Measurements from ENCODE around the gene CRYBG3. TPM values are rescaled to one million over a fixed set of nuclear protein-coding genes. Genes with fewer than 3 reads are reported as not detected.

The CRYBG3 gene
- total and polyA plus RNA-seq, 4 experiments from 2014 or later = 0.83 to 12.3 (median 7.5) TPM

- ChIA-PET CTCF (ENCODE audit: partially characterized antibody) (interaction anchor here (0.7 to 2.0 kb wide), 13 partner anchors 18 to 207 kb away, joined by 3 to 12 read pairs (median 3); partner anchors contain the start of genes ARL6 and CRYBG3), POLR2A (ENCODE audit: partially characterized antibody) (interaction anchor here (0.6 to 1.5 kb wide), 5 partner anchors 19 to 207 kb away, joined by 3 to 12 read pairs (median 4); partner anchors contain the start of genes ARL6 and CRYBG3)
- Histone ChIP-seq H3K4me3 (ENCODE audit: low read length in 2 of 2) (peak within 1 kb of the TSS in 1 of 2 donors; percentile 54), H3K36me3 (ENCODE audit: insufficient read depth, low read length) (no peaks in the 10 kb centered on the region), H3K4me1 (ENCODE audit: insufficient read depth, low read length) (peaks cover 46% of the 10 kb centered on the region), H3K9me3 (ENCODE audit: control insufficient read depth in 1 of 2, low read length in 2 of 2) (no peaks in the 10 kb centered on the region), H3K27ac (ENCODE audit: low read depth, low read length) (peak within 1 kb of the TSS; percentile 41), H3K27me3 (ENCODE audit: insufficient read depth, low read length) (no peaks in the 10 kb centered on the region)
- Mint-ChIP-seq H3K27ac (peak within 1 kb of the TSS; percentile 91 to 96 (median 95)), H3K9me3 (no peaks in the 10 kb centered on the region), H3K27me3 (no peaks in the 10 kb centered on the region), H3K4me3 (peak within 1 kb of the TSS; percentile 88 to 96 (median 94)), H3K4me1 (peaks cover 39 to 70% (median 55%) of the 10 kb centered on the region in 4 donors), H3K36me3 (peaks cover 7% of the 10 kb centered on the region in 2 donors)
- peak; percentile 74 to 84 (median 80) for DNase-seq
- intact Hi-C loops (cut with micrococcal nuclease) = loop anchor here (1.0 to 5.0 kb wide), 5 partner anchors 51 to 620 kb away; partner anchors contain the start of gene CPOX
These were observed 150.1 kb downstream of the CRYBG3 start, which contains the start of gene RIOX2 for GRCh38 chr3:97971679-97972567. Gene RIOX2 (minus strand): TSS chr3:97972431. CDS start chr3:97967593, 4,838 bp downstream.

- Histone ChIP-seq H3K4me1 (ENCODE audit: insufficient read depth, low read length) (peaks cover 43% of the 10 kb centered on the region), H3K36me3 (ENCODE audit: insufficient read depth, low read length) (no peaks in the 10 kb centered on the region), H3K27ac (ENCODE audit: low read depth, low read length) (peak overlapping the region; percentile 41), H3K9me3 (ENCODE audit: control insufficient read depth in 1 of 2, low read length in 2 of 2) (no peaks in the 10 kb centered on the region), H3K4me3 (ENCODE audit: low read length in 2 of 2) (no peak overlapping the region), H3K27me3 (ENCODE audit: insufficient read depth, low read length) (no peaks in the 10 kb centered on the region)
- Mint-ChIP-seq H3K4me3 (peak overlapping the region; percentile 59 to 82 (median 74)), H3K27me3 (no peaks in the 10 kb centered on the region), H3K4me1 (peaks cover 34 to 60% (median 47%) of the 10 kb centered on the region in 4 donors), H3K27ac (peak overlapping the region; percentile 52 to 91 (median 75)), H3K9me3 (no peaks in the 10 kb centered on the region), H3K36me3 (no peaks in the 10 kb centered on the region)
- intact Hi-C loops (cut with micrococcal nuclease) = loop anchor here (1.0 to 5.0 kb wide), 3 partner anchors 50 to 619 kb away; partner anchors contain the start of gene CPOX
- ChIA-PET POLR2A (ENCODE audit: partially characterized antibody) (no interaction called here), CTCF (ENCODE audit: partially characterized antibody) (no interaction called here)
- DNase-seq = no peak
These were observed 151.2 kb downstream of the CRYBG3 start for GRCh38 chr3:97972976-97973375.

GRCh38 chr3:97974996-97975395, 153.2 kb downstream of the CRYBG3 start:
- no peaks in the 10 kb centered on the region for H3K27me3 Mint-ChIP-seq
- Histone ChIP-seq H3K36me3 (ENCODE audit: insufficient read depth, low read length) (no peaks in the 10 kb centered on the region), H3K27me3 (ENCODE audit: insufficient read depth, low read length) (no peaks in the 10 kb centered on the region), H3K9me3 (ENCODE audit: control insufficient read depth in 1 of 2, low read length in 2 of 2) (no peaks in the 10 kb centered on the region), H3K27ac (ENCODE audit: low read depth, low read length) (no peak overlapping the region), H3K4me3 (ENCODE audit: low read length in 2 of 2) (no peak overlapping the region), H3K4me1 (ENCODE audit: insufficient read depth, low read length) (peaks cover 23% of the 10 kb centered on the region)
- POLR2A ChIA-PET (ENCODE audit: partially characterized antibody) = no interaction called here
- CTCF ChIA-PET (ENCODE audit: partially characterized antibody) = no interaction called here
- peak overlapping the region in 3 of 8 donors; percentile 47 to 57 (median 51) for H3K4me3 Mint-ChIP-seq
- DNase-seq = no peak
- H3K4me1 Mint-ChIP-seq = peaks cover 21 to 39% (median 29%) of the 10 kb centered on the region in 4 donors
- H3K9me3 Mint-ChIP-seq = no peaks in the 10 kb centered on the region
- no peaks in the 10 kb centered on the region for H3K36me3 Mint-ChIP-seq
- peak overlapping the region in 2 of 7 donors; percentile 2 to 5 for H3K27ac Mint-ChIP-seq
- intact Hi-C loops (cut with micrococcal nuclease) = loop anchor here (5.0 kb wide), 1 partner anchor 617 kb away; the partner anchor contains the start of gene CPOX

GRCh38 chr3:97975466-97975865, 153.7 kb downstream of the CRYBG3 start:
- Histone ChIP-seq H3K27me3 (ENCODE audit: insufficient read depth, low read length) (no peaks in the 10 kb centered on the region), H3K4me3 (ENCODE audit: low read length in 2 of 2) (no peak overlapping the region), H3K4me1 (ENCODE audit: insufficient read depth, low read length) (peaks cover 18% of the 10 kb centered on the region), H3K36me3 (ENCODE audit: insufficient read depth, low read length) (no peaks in the 10 kb centered on the region), H3K9me3 (ENCODE audit: control insufficient read depth in 1 of 2, low read length in 2 of 2) (no peaks in the 10 kb centered on the region), H3K27ac (ENCODE audit: low read depth, low read length) (no peak overlapping the region)
- POLR2A ChIA-PET (ENCODE audit: partially characterized antibody) = no interaction called here
- Mint-ChIP-seq H3K9me3 (no peaks in the 10 kb centered on the region), H3K27me3 (no peaks in the 10 kb centered on the region), H3K27ac (no peak overlapping the region), H3K4me1 (peaks cover 17 to 35% (median 25%) of the 10 kb centered on the region in 4 donors), H3K36me3 (no peaks in the 10 kb centered on the region), H3K4me3 (peak overlapping the region in 1 of 8 donors; percentile 51)
- DNase-seq = no peak
- CTCF ChIA-PET (ENCODE audit: partially characterized antibody) = no interaction called here
- intact Hi-C loops (cut with micrococcal nuclease) = no loop called here

- no peaks in the 10 kb centered on the region for H3K36me3 ChIP-seq (ENCODE audit: insufficient read depth, low read length)
- H3K36me3 Mint-ChIP-seq = no peaks in the 10 kb centered on the region
- CTCF ChIA-PET (ENCODE audit: partially characterized antibody) = no interaction called here
- no peak overlapping the region for H3K27ac Mint-ChIP-seq
- H3K9me3 ChIP-seq (ENCODE audit: control insufficient read depth in 1 of 2, low read length in 2 of 2) = no peaks in the 10 kb centered on the region
- peaks cover 0 to 6% (median 2%) of the 10 kb centered on the region in 4 donors for H3K4me1 Mint-ChIP-seq
- no peak for DNase-seq
- H3K27me3 ChIP-seq (ENCODE audit: insufficient read depth, low read length) = no peaks in the 10 kb centered on the region
- intact Hi-C loops (cut with micrococcal nuclease) = no loop called here
- no peaks in the 10 kb centered on the region for H3K9me3 Mint-ChIP-seq
- POLR2A ChIA-PET (ENCODE audit: partially characterized antibody) = no interaction called here
- no peak overlapping the region for H3K4me3 ChIP-seq (ENCODE audit: low read length in 2 of 2)
- H3K27ac ChIP-seq (ENCODE audit: low read depth, low read length) = no peak overlapping the region
- H3K4me1 ChIP-seq (ENCODE audit: insufficient read depth, low read length) = no peaks in the 10 kb centered on the region
- H3K4me3 Mint-ChIP-seq = no peak overlapping the region
- peaks cover 0 to 1% of the 10 kb centered on the region in 2 donors for H3K27me3 Mint-ChIP-seq
These were observed 157.8 kb downstream of the CRYBG3 start for GRCh38 chr3:97979610-97980009.

- peaks cover 1 to 2% of the 10 kb centered on the region in 2 donors for H3K27me3 Mint-ChIP-seq
- intact Hi-C loops (cut with micrococcal nuclease) = no loop called here
- POLR2A ChIA-PET (ENCODE audit: partially characterized antibody) = interaction anchor here (1.0 kb wide), 1 partner anchor 9 kb away, joined by 3 read pairs; no protein-coding TSS in a partner anchor
- H3K27ac ChIP-seq (ENCODE audit: low read depth, low read length) = no peak overlapping the region
- no peaks in the 10 kb centered on the region for H3K9me3 Mint-ChIP-seq
- CTCF ChIA-PET (ENCODE audit: partially characterized antibody) = interaction anchor here (1.3 kb wide), 1 partner anchor 41 kb away, joined by 4 read pairs; no protein-coding TSS in a partner anchor
- no peaks in the 10 kb centered on the region for H3K4me1 ChIP-seq (ENCODE audit: insufficient read depth, low read length)
- H3K4me3 ChIP-seq (ENCODE audit: low read length in 2 of 2) = no peak overlapping the region
- no peak for DNase-seq
- H3K27ac Mint-ChIP-seq = no peak overlapping the region
- no peaks in the 10 kb centered on the region for H3K27me3 ChIP-seq (ENCODE audit: insufficient read depth, low read length)
- peaks cover 0 to 2% (median under 1%) of the 10 kb centered on the region in 4 donors for H3K4me1 Mint-ChIP-seq
- H3K36me3 ChIP-seq (ENCODE audit: insufficient read depth, low read length) = no peaks in the 10 kb centered on the region
- no peaks in the 10 kb centered on the region for H3K9me3 ChIP-seq (ENCODE audit: control insufficient read depth in 1 of 2, low read length in 2 of 2)
- H3K4me3 Mint-ChIP-seq = no peak overlapping the region
- no peaks in the 10 kb centered on the region for H3K36me3 Mint-ChIP-seq
These were observed 160.1 kb downstream of the CRYBG3 start for GRCh38 chr3:97981886-97982285.

GRCh38 chr3:97983933-97984491, 162.2 kb downstream of the CRYBG3 start:
- intact Hi-C loops (cut with micrococcal nuclease) = no loop called here
- Histone ChIP-seq H3K4me3 (ENCODE audit: low read length in 2 of 2) (no peak overlapping the region), H3K9me3 (ENCODE audit: control insufficient read depth in 1 of 2, low read length in 2 of 2) (no peaks in the 10 kb centered on the region), H3K36me3 (ENCODE audit: insufficient read depth, low read length) (no peaks in the 10 kb centered on the region), H3K4me1 (ENCODE audit: insufficient read depth, low read length) (no peaks in the 10 kb centered on the region), H3K27me3 (ENCODE audit: insufficient read depth, low read length) (no peaks in the 10 kb centered on the region), H3K27ac (ENCODE audit: low read depth, low read length) (no peak overlapping the region)
- Mint-ChIP-seq H3K4me1 (peaks cover 0 to 2% (median under 1%) of the 10 kb centered on the region in 4 donors), H3K27me3 (peaks cover 1 to 2% of the 10 kb centered on the region in 2 donors), H3K4me3 (no peak overlapping the region), H3K36me3 (no peaks in the 10 kb centered on the region), H3K27ac (no peak overlapping the region), H3K9me3 (no peaks in the 10 kb centered on the region)
- no peak for DNase-seq
- POLR2A ChIA-PET (ENCODE audit: partially characterized antibody) = no interaction called here
- CTCF ChIA-PET (ENCODE audit: partially characterized antibody) = interaction anchor here (0.7 to 1.3 kb wide), 3 partner anchors 38 to 163 kb away, joined by 3 to 4 read pairs (median 3); no protein-coding TSS in a partner anchor

Measured in CD4-positive, alpha-beta memory T cell (primary cell).